ENCODE results near the gene BANF2.

Gene BANF2

GRCh38 chr20:17710379-17711266 lies 10.9 kb downstream of the BANF2 start:
- no peak for DNase-seq

- DNase-seq = no peak
Observed at GRCh38 chr20:17711267-17711627, 11.5 kb downstream of the BANF2 start.

GRCh38 chr20:17712201-17712600 lies 12.4 kb downstream of the BANF2 start:
- no peak for DNase-seq

- DNase-seq = no peak
Observed at GRCh38 chr20:17712708-17713107, 12.9 kb downstream of the BANF2 start.

- DNase-seq = no peak
Observed at GRCh38 chr20:17714597-17714996, 14.8 kb downstream of the BANF2 start.

GRCh38 chr20:17715075-17715474 lies 15.3 kb downstream of the BANF2 start:
- no peak for DNase-seq

- no peak for DNase-seq
Observed at GRCh38 chr20:17716331-17716730, 16.6 kb downstream of the BANF2 start.

- no peak for DNase-seq
Observed at GRCh38 chr20:17720755-17721154, 21.0 kb downstream of the BANF2 start.

- DNase-seq = no peak
Observed at GRCh38 chr20:17721802-17722486, 22.2 kb downstream of the BANF2 start.

- DNase-seq = no peak
Observed at GRCh38 chr20:17722493-17723300, 22.9 kb downstream of the BANF2 start.

- no peak for DNase-seq
Observed at GRCh38 chr20:17723301-17723691, 23.5 kb downstream of the BANF2 start.

GRCh38 chr20:17725094-17725835 lies 25.5 kb downstream of the BANF2 start:
- peak; percentile 95 for DNase-seq

GRCh38 chr20:17726902-17727301 lies 27.1 kb downstream of the BANF2 start:
- no peak for DNase-seq

- DNase-seq = no peak
Observed at GRCh38 chr20:17727351-17727750, 27.6 kb downstream of the BANF2 start.

GRCh38 chr20:17728074-17728473 lies 28.3 kb downstream of the BANF2 start:
- DNase-seq = no peak

GRCh38 chr20:17730071-17730470 lies 30.3 kb downstream of the BANF2 start:
- no peak for DNase-seq

GRCh38 chr20:17731233-17731632 lies 31.5 kb downstream of the BANF2 start:
- DNase-seq = no peak

- DNase-seq = no peak
Observed at GRCh38 chr20:17732907-17733521, 33.2 kb downstream of the BANF2 start.

GRCh38 chr20:17733767-17734304 lies 34.1 kb downstream of the BANF2 start:
- no peak for DNase-seq

GRCh38 chr20:17734374-17734773 lies 34.6 kb downstream of the BANF2 start:
- no peak for DNase-seq

GRCh38 chr20:17735206-17735804 lies 35.5 kb downstream of the BANF2 start:
- no peak for DNase-seq

Data from DMS79 (cell line).